GM18505 (cell line): ENCODE data around the gene RPS2.

Experiments
- ATAC-seq: cut with Tn5 transposase; IDR thresholded peaks from one replicate; pipeline ENCODE4 v1.9.1; 2021; ENCODE audit not compliant: unreplicated experiment
- POLR2A ChIP-seq: IDR thresholded peaks from 4 replicates; pipeline ENCODE4 v1.6.1; 2011; ENCODE audit warnings: borderline replicate concordance; ENCODE audit not compliant: insufficient read depth, insufficient read length; ENCODE audit errors: extremely low read depth

The RPS2 gene

DNA sequence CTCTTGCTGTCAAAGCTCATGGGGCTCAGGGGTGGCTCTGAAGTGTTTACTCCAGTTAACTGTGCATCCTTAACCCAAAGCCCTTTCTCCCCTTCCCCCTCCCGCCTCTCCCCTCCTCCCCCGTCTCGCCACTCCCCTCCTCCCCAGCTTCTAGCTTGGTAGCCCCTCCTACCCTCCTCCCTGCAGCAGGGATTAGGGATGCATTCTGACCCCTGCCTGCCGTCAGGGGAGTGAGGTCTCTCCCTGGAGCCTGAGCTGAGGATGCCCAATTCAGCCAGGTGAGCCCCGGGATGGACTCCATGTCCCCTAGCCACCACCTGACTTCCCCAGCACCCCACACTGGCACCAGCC, 48.0 kb downstream of the RPS2 start:
- ATAC-seq, result no peak
- TF ChIP-seq POLR2A, result no peak

DNA sequence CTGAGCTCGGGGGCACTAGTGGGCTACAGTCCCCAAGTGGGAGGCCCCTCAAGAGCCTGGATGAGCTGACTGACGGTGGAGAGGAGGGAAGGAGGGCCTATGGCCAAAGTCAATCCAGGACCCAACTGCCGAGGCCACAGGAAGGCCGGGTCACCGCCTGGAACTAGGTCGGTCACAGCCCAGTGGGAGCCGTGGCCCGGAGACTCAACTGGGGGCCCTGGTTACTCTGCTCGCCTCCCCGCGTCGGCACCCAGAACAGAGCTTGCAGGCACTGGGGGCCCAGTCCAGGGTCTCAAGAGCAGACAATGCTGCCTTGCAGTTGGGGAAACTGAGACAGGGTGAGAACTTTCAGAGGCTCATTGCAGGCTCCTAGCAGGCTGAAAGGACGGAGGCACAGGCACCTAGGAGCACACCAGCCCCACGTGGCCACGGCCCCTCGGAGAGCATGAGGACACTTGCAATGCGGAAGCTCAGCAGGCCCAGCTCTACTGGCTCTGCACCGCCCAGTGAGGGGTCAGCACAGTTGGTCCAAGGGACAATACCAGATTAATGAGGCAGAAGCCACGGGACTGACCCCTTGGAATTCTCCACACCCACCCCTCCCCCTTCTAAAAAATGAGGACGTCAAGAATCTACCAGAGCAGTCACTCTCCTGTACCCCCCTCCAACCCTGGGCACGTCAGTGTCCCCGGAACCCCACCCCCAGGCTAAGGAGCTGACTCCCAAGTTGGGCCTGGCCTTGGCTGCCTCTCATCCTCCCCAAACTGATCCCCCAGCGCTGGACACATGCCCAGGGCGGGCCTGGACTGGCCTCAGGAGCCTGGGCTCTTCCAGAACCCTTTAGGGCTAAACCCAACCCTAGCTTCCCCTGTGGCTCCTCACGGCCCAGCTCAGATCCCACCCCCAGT, 48.6 kb downstream of the RPS2 start:
- TF ChIP-seq POLR2A, result no peak
- ATAC-seq, result no peak

DNA sequence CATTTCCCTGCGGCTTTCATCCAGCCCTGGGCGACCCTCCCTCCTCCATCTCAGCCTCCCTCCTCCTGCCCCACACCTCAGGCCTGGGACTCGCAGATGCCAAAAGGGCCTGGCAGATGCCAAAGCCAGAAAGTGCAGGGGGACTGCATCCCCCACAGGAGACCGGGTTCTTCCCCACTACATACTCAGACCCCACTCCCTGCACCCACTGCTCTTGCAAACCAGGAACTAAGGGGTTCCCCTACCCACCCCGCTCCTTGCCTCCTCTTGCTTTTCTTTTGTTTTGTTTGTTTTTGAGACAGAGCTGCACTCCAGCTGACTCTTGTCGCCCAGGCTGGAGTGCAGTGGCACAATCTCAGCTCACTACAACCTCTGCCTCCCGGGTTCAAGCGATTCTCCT, 49.6 kb downstream of the RPS2 start:
- TF ChIP-seq POLR2A, result no peak
- ATAC-seq, result no peak

DNA sequence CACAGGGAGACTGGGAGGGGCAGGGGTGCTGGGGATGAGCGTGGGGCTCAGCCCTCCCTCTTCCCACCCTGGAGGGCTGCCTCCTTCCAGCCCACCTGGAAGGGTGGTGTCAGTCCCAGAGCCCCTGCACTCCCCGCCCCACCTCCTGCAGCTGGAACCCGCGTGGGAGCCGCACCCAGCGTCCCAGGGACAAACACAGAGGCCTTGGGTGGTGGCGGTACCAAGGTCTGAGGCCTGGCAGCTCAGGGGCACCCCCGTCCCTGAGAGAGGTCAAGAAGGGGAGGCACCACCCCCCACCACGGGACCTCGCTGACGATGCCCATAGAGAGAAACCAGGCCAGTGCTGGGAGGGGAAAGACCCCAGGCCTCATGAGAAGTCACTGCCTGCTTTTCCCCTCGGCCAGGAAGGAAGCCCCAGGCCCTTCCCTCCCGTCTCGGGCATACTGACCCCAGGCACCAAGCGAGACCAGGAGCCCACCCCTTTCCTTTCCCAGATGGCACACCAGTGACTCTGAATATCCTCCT, 50.5 kb downstream of the RPS2 start:
- no peak for ATAC-seq
- TF ChIP-seq POLR2A, result no peak

DNA sequence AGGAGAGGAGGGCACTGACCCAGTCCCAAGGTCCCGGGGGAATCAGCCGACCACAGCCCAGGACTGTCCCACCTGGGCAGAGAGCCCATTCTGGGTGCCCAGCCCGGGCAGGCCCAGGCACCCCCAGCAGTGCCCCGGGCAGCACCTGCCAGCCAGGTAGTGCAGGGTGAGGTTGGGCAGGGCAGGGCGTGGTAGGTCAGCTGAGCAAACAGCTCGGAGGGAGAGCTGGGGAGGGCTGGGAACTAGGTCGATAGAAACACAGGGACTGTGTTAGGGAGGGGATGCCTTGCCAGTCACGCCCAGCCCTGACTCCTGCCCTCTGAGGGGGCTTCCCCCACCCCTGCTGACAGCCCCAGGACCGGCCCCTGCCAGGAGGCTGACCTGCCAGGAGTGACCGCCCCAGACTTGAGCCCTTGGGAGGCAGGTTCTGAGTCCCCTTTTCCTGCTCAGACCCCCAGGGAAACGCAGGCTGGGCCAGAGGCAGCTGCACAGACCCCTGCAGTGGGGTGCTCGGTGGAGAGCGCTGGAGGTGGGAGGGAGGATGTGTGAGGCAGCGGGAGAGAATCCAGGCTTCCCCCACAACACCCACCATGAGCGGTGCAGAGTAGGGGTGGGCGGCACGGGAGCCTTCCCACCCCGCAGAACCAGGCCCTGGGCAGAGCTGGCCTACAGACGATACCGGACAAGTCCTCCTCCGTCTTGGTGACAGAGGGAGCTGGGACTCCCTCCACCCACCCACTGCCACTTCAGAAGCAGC, 51.1 kb downstream of the RPS2 start:
- no peak for ATAC-seq

DNA sequence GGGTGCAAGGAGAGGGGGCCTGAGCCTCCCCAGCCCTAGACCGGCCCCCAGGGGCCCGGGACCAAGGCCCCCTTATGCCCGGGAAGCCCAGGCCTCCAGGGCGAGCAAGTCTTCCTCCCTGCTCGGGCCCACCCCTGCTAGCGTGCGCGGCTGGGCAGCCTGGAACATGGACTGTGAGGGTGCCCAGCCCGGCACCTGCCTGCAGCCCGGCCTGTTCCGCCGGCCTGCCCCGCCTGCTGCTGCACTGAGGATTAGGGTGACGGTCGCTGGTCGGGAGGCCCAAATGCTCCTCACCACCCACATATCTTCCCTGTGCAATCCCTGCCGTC, 52.4 kb downstream of the RPS2 start:
- no peak for TF ChIP-seq POLR2A
- no peak for ATAC-seq

More for the DNA sequence above, 51.1 kb downstream of the RPS2 start:
- TF ChIP-seq POLR2A, result no peak
